SU-DHL-6 (cell line): Measurements from ENCODE around the gene CACNG4.

Experiments used
- EZH2phosphoT487 ChIP-seq: fragments of 200-600 bp; sonication (generic), shearing (Covaris generic); conservative IDR thresholded peaks from 2 replicates; pipeline ENCODE4 v1.6.1; 2018; ENCODE audit warnings: mild to moderate bottlenecking, antibody characterized with exemption, low read length, moderate library complexity, mixed read lengths
- TF ChIP-seq, protein P1 (sequence below): fragments of 200-600 bp; sonication (generic); IDR thresholded peaks from one replicate; pipeline ENCODE4 v1.5.1; 2017; ENCODE audit warnings: antibody characterized with exemption, mild to moderate bottlenecking, low read length, moderate library complexity; ENCODE audit not compliant: insufficient read depth, poor library complexity, severe bottlenecking

DNA sequence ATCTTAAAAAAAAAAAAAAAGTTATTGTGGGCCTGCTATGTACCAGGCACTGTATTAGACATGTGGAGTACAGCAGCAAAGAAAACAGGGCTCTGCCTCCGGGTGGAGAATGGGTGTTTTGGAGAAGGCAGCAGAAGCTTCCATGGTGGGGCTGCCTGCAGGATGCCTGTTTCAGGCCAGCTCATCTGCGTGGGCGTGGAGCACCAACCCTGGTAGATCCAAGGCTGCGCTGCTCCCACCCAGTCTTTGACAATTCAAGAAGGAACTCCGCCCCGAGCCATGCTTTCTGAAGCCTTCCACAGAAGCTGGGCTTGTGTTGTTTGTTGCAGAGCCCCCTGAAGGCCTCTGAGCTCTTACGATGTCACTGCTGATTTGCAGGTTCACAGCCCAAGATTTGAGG lies 56.7 kb downstream of the CACNG4 start:
- TF ChIP-seq, protein P1, sequence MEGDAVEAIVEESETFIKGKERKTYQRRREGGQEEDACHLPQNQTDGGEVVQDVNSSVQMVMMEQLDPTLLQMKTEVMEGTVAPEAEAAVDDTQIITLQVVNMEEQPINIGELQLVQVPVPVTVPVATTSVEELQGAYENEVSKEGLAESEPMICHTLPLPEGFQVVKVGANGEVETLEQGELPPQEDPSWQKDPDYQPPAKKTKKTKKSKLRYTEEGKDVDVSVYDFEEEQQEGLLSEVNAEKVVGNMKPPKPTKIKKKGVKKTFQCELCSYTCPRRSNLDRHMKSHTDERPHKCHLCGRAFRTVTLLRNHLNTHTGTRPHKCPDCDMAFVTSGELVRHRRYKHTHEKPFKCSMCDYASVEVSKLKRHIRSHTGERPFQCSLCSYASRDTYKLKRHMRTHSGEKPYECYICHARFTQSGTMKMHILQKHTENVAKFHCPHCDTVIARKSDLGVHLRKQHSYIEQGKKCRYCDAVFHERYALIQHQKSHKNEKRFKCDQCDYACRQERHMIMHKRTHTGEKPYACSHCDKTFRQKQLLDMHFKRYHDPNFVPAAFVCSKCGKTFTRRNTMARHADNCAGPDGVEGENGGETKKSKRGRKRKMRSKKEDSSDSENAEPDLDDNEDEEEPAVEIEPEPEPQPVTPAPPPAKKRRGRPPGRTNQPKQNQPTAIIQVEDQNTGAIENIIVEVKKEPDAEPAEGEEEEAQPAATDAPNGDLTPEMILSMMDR: no peak
- TF ChIP-seq EZH2phosphoT487: no peak
